COR-L47 (cell line): ENCODE results near the gene MX2.
"Not testable (repeated sequence)": the region's sequence is repeated elsewhere in the genome, so short reads cannot be mapped to it uniquely, and the experiment has no call there.

Experiments
- DNase-seq: peaks from one replicate; lab custom pipeline; 2025; lab: John Stamatoyannopoulos, UW

Gene MX2

GRCh38 chr21:41387042-41387819 lies 25.4 kb downstream of the MX2 start:
- DNase-seq: no peak

- no peak for DNase-seq
These were observed 26.0 kb downstream of the MX2 start for GRCh38 chr21:41387824-41388223.

GRCh38 chr21:41388259-41388658 lies 26.4 kb downstream of the MX2 start:
- no peak for DNase-seq

GRCh38 chr21:41390043-41390639 lies 28.3 kb downstream of the MX2 start:
- DNase-seq: no peak

- no peak for DNase-seq
These were observed 32.1 kb downstream of the MX2 start for GRCh38 chr21:41393876-41394465.

- no peak for DNase-seq
These were observed 34.8 kb downstream of the MX2 start for GRCh38 chr21:41396558-41397075.

GRCh38 chr21:41397471-41397891 lies 35.7 kb downstream of the MX2 start:
- DNase-seq: no peak

GRCh38 chr21:41398251-41398650 lies 36.4 kb downstream of the MX2 start:
- DNase-seq: no peak

GRCh38 chr21:41398831-41399230 lies 37.0 kb downstream of the MX2 start:
- DNase-seq: no peak

GRCh38 chr21:41399246-41399800 lies 37.5 kb downstream of the MX2 start:
- no peak for DNase-seq

- no peak for DNase-seq
These were observed 40.4 kb downstream of the MX2 start for GRCh38 chr21:41402231-41402630.

GRCh38 chr21:41402796-41403195 lies 41.0 kb downstream of the MX2 start:
- DNase-seq: no peak

- no peak for DNase-seq
These were observed 41.5 kb downstream of the MX2 start for GRCh38 chr21:41403331-41403730.

- no peak for DNase-seq
These were observed 42.1 kb downstream of the MX2 start for GRCh38 chr21:41403966-41404365.

GRCh38 chr21:41405321-41405720 lies 43.5 kb downstream of the MX2 start:
- no peak for DNase-seq

GRCh38 chr21:41406340-41406739 lies 44.5 kb downstream of the MX2 start:
- DNase-seq: no peak

- DNase-seq: no peak
These were observed 46.0 kb downstream of the MX2 start for GRCh38 chr21:41407541-41408460.

GRCh38 chr21:41410361-41410760 lies 48.5 kb downstream of the MX2 start:
- DNase-seq: no peak

GRCh38 chr21:41410767-41411448 lies 49.1 kb downstream of the MX2 start:
- DNase-seq: no peak

GRCh38 chr21:41411449-41412089 lies 49.7 kb downstream of the MX2 start:
- DNase-seq: no peak

- DNase-seq: not testable (repeated sequence)
These were observed 55.7 kb downstream of the MX2 start for GRCh38 chr21:41417505-41417904.
